H9 (cell line): Measurements from ENCODE around the gene NXPH4. TPM values are rescaled to one million over a fixed set of nuclear protein-coding genes. Genes with fewer than 3 reads are reported as not detected.

Experiments used
- DNase-seq: peaks from one replicate; pipeline ENCODE4 v3.0.0-alpha.2; 2017
- H2AFZ ChIP-seq: one replicate; pipeline ENCODE4 v1.6.1; 2013; ENCODE audit warnings: mild to moderate bottlenecking, low read length, control low read depth, moderate library complexity
- H2AK5ac ChIP-seq: 2 replicates; pipeline ENCODE4 v1.6.1; 2013; ENCODE audit warnings: low read length, control low read depth, mixed read lengths; ENCODE audit not compliant: insufficient read length
- H2BK120ac ChIP-seq: one replicate; pipeline ENCODE4 v1.6.1; 2013; ENCODE audit warnings: low read depth, mild to moderate bottlenecking, low read length, control low read depth, inconsistent platforms; ENCODE audit not compliant: poor library complexity, severe bottlenecking
- H2BK12ac ChIP-seq: 2 replicates; pipeline ENCODE4 v1.6.1; 2013; ENCODE audit warnings: low read length, control low read depth, mixed read lengths, low read depth; ENCODE audit not compliant: insufficient read length
- H2BK15ac ChIP-seq: 2 replicates; pipeline ENCODE4 v1.6.1; 2013; ENCODE audit warnings: low read depth, low read length, control low read depth
- H2BK20ac ChIP-seq: one replicate; pipeline ENCODE4 v1.6.1; 2013; ENCODE audit warnings: low read depth, mild to moderate bottlenecking, low read length, control low read depth, inconsistent platforms; ENCODE audit not compliant: poor library complexity, severe bottlenecking
- H2BK5ac ChIP-seq: 2 replicates; pipeline ENCODE4 v1.6.1; 2013; ENCODE audit warnings: low read length, control low read depth, mixed read lengths; ENCODE audit not compliant: insufficient read length
- H3K14ac ChIP-seq: 2 replicates; pipeline ENCODE4 v1.6.1; 2013; ENCODE audit warnings: low read length, control low read depth; ENCODE audit not compliant: insufficient read depth
- H3K18ac ChIP-seq: 2 replicates; pipeline ENCODE4 v1.6.1; 2013; ENCODE audit warnings: low read depth, mild to moderate bottlenecking, mixed read lengths, low read length, control low read depth; ENCODE audit not compliant: insufficient read length
- H3K23ac ChIP-seq: 2 replicates; pipeline ENCODE4 v1.6.1; 2013; ENCODE audit warnings: low read length, control low read depth, mixed read lengths, low read depth; ENCODE audit not compliant: insufficient read length
- H3K23me2 ChIP-seq: 2 replicates; pipeline ENCODE4 v1.6.1; 2013; ENCODE audit warnings: low read depth, mild to moderate bottlenecking, mixed read lengths, low read length, control low read depth; ENCODE audit not compliant: insufficient read length, poor library complexity, severe bottlenecking
- H3K27ac ChIP-seq: 2 replicates; pipeline ENCODE4 v1.5.1; 2013; ENCODE audit warnings: low read length, control low read depth, mixed read lengths, low read depth; ENCODE audit not compliant: insufficient read length
- H3K27me3 ChIP-seq: 2 replicates; pipeline ENCODE4 v1.6.1; 2013; ENCODE audit warnings: low read length, control low read depth, inconsistent platforms; ENCODE audit not compliant: insufficient read depth
- H3K4ac ChIP-seq: 2 replicates; pipeline ENCODE4 v1.6.1; 2013; ENCODE audit warnings: low read depth, mild to moderate bottlenecking, control low read depth, inconsistent platforms, low read length, moderate library complexity
- H3K4me1 ChIP-seq: 2 replicates; pipeline ENCODE4 v1.6.1; 2013; ENCODE audit warnings: low read length, control low read depth, inconsistent platforms; ENCODE audit not compliant: insufficient read depth
- H3K4me2 ChIP-seq: 2 replicates; pipeline ENCODE4 v1.6.1; 2013; ENCODE audit warnings: low read length, control low read depth, mixed read lengths; ENCODE audit not compliant: insufficient read length, insufficient read depth
- H3K56ac ChIP-seq: 2 replicates; pipeline ENCODE4 v1.6.1; 2013; ENCODE audit warnings: low read depth, mild to moderate bottlenecking, mixed read lengths, low read length, control low read depth; ENCODE audit not compliant: insufficient read length
- H3K79me1 ChIP-seq: 2 replicates; pipeline ENCODE4 v1.6.1; 2013; ENCODE audit warnings: low read depth, mild to moderate bottlenecking, moderate library complexity, low read length, control low read depth, inconsistent platforms; ENCODE audit not compliant: insufficient read depth, poor library complexity, severe bottlenecking
- H3K79me2 ChIP-seq: 2 replicates; pipeline ENCODE4 v1.6.1; 2013; ENCODE audit warnings: low read length, control low read depth, inconsistent platforms; ENCODE audit not compliant: insufficient read depth
- H3K9ac ChIP-seq: 2 replicates; pipeline ENCODE4 v1.6.1; 2013; ENCODE audit warnings: low read length, control low read depth, mixed read lengths; ENCODE audit not compliant: insufficient read length; ENCODE audit errors: extremely low read depth
- H3K9me3 ChIP-seq: one replicate; pipeline ENCODE4 v1.6.1; 2013; ENCODE audit warnings: low read depth, low read length, inconsistent platforms; ENCODE audit not compliant: control insufficient read depth
- H3T11ph ChIP-seq: one replicate; pipeline ENCODE4 v1.6.1; 2013; ENCODE audit warnings: mild to moderate bottlenecking, low read length, control low read depth, inconsistent platforms
- H4K20me1 ChIP-seq: one replicate; pipeline ENCODE4 v1.6.1; 2013; ENCODE audit not compliant: control insufficient read depth, insufficient read length, insufficient read depth
- H4K5ac ChIP-seq: 2 replicates; pipeline ENCODE4 v1.6.1; 2013; ENCODE audit warnings: low read depth, mild to moderate bottlenecking, mixed read lengths, low read length, control low read depth; ENCODE audit not compliant: insufficient read length
- H4K8ac ChIP-seq: replicated peaks from 2 replicates; pipeline ENCODE4 v1.6.1; 2013; ENCODE audit warnings: low read length, control low read depth, mixed read lengths, low read depth; ENCODE audit not compliant: insufficient read length
- H4K91ac ChIP-seq: 2 replicates; pipeline ENCODE4 v1.6.1; 2013; ENCODE audit warnings: low read depth, mild to moderate bottlenecking, moderate library complexity, mixed read lengths, low read length, control low read depth; ENCODE audit not compliant: insufficient read length
- H3K27ac Mint-ChIP-seq, 3 experiments: 2 replicates in 2 of 3; 3 replicates in 1 of 3; pipeline ENCODE4 v1.8.0; 2020 to 2021; ENCODE audit warnings: mixed read lengths in 3 of 3, mild to moderate bottlenecking in 1 of 3, moderate library complexity in 1 of 3
- H3K27me3 Mint-ChIP-seq: 2 replicates; pipeline ENCODE4 v1.8.0; 2021; ENCODE audit warnings: low read depth, mild to moderate bottlenecking, moderate library complexity, mixed read lengths
- H3K36me3 Mint-ChIP-seq, 3 experiments: 2 replicates in 2 of 3; 3 replicates in 1 of 3; pipeline ENCODE4 v1.8.0; 2020 to 2021; ENCODE audit warnings: low read depth in 3 of 3, mixed read lengths in 3 of 3; ENCODE audit not compliant: insufficient read depth in 1 of 3
- H3K4me1 Mint-ChIP-seq, 2 experiments: 2 replicates each; pipeline ENCODE4 v1.8.0; 2020; ENCODE audit warnings: mixed read lengths in 2 of 2
- H3K4me3 Mint-ChIP-seq, 2 experiments: 2 replicates in 1 of 2; 3 replicates in 1 of 2; pipeline ENCODE4 v1.8.0; 2020 to 2021; ENCODE audit warnings: mild to moderate bottlenecking in 2 of 2, mixed read lengths in 2 of 2, moderate library complexity in 1 of 2
- H3K9me3 Mint-ChIP-seq, 2 experiments: 2 replicates in 1 of 2; 3 replicates in 1 of 2; pipeline ENCODE4 v1.8.0; 2020; ENCODE audit warnings: mild to moderate bottlenecking in 2 of 2, mixed read lengths in 2 of 2, moderate library complexity in 1 of 2
- WGBS: extraction: QIAGEN DNeasy Blood & Tissue Kit; methylation state at CpG from one replicate; pipeline ENCODE4 v1.1.7; 2013; ENCODE audit warnings: missing lambda C conversion rate, low lambda C conversion rate, mixed read lengths; ENCODE audit not compliant: insufficient read length; ENCODE audit errors: extremely low coverage; 5-methylcytosine and 5-hydroxymethylcytosine counted together
- total RNA-seq: library from RNA; stranded (reverse); gene quantifications from 2 replicates; pipeline ENCODE4 v1.2.1, GENCODE V29; 2021
- TF ChIP-seq, protein P1 (sequence below): fragments of 200-600 bp; sonication (generic); conservative IDR thresholded peaks from 3 replicates; pipeline ENCODE4 v1.8.0; 2021; ENCODE audit warnings: antibody characterized with exemption, mild to moderate bottlenecking

The NXPH4 gene
- total RNA-seq, 1 experiment from 2014 or later = 2.1 TPM

DNA sequence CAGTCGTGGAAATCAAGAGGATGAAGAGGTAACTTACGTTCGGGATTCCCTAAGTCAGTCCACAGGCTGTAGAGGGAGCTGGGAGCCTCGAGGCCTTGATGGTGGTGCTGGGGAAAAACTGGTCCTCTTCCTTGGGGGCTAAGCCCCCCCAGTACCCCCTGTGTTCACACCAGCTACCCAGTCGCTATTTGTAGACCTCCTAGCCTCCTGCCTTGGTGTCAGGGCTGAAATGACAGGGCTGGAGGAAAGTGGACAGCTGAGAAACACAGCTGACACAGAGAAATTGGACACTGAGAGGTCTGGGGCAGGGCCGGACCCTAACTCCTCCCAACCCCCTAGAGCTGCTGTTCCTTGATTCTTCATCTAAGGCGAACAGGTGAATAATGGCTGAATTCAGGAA is 34.4 kb downstream of the NXPH4 start, which contains the start of gene STAC3:
STAC3 (minus strand) TSS at position 232 of the 400 bp plus-strand sequence. CDS start 1,551 bp downstream, outside the sequence.
- DNase-seq = peak; percentile 34
- TF ChIP-seq, protein P1, sequence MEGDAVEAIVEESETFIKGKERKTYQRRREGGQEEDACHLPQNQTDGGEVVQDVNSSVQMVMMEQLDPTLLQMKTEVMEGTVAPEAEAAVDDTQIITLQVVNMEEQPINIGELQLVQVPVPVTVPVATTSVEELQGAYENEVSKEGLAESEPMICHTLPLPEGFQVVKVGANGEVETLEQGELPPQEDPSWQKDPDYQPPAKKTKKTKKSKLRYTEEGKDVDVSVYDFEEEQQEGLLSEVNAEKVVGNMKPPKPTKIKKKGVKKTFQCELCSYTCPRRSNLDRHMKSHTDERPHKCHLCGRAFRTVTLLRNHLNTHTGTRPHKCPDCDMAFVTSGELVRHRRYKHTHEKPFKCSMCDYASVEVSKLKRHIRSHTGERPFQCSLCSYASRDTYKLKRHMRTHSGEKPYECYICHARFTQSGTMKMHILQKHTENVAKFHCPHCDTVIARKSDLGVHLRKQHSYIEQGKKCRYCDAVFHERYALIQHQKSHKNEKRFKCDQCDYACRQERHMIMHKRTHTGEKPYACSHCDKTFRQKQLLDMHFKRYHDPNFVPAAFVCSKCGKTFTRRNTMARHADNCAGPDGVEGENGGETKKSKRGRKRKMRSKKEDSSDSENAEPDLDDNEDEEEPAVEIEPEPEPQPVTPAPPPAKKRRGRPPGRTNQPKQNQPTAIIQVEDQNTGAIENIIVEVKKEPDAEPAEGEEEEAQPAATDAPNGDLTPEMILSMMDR = no peak
- Histone ChIP-seq H3K9ac (no peak within 1 kb of the TSS), H2BK120ac (no peak within 1 kb of the TSS), H2BK5ac (no peak within 1 kb of the TSS), H3T11ph (no peak within 1 kb of the TSS), H3K27ac (no peak within 1 kb of the TSS), H3K27me3 (no peaks in the 10 kb centered on the region), H2BK12ac (no peak within 1 kb of the TSS), H3K56ac (no peak within 1 kb of the TSS), H3K14ac (no peak within 1 kb of the TSS), H3K9me3 (no peaks in the 10 kb centered on the region), H3K4me1 (peaks cover 7% of the 10 kb centered on the region), H3K23ac (no peak within 1 kb of the TSS), H2BK20ac (no peak within 1 kb of the TSS), H3K4ac (no peak within 1 kb of the TSS), H3K23me2 (no peaks in the 10 kb centered on the region), H2BK15ac (no peak within 1 kb of the TSS), H2AFZ (no peak within 1 kb of the TSS), H4K5ac (no peak within 1 kb of the TSS), H4K91ac (no peak within 1 kb of the TSS), H3K79me2 (no peaks in the 10 kb centered on the region), H4K8ac (no peak within 1 kb of the TSS), H3K18ac (no peak within 1 kb of the TSS), H3K79me1 (no peaks in the 10 kb centered on the region), H3K4me2 (no peak within 1 kb of the TSS), H4K20me1 (no peaks in the 10 kb centered on the region), H2AK5ac (no peak within 1 kb of the TSS)
- Mint-ChIP-seq H3K9me3 (no peaks in the 10 kb centered on the region), H3K27me3 (peaks cover 2% of the 10 kb centered on the region; the same call in 1 of the 2 replicates), H3K4me3 (no peak within 1 kb of the TSS), H3K27ac (peak within 1 kb of the TSS in 1 of 3 experiments; percentile 12; a peak in 2 of 7 replicates), H3K4me1 (peaks cover 26 to 37% of the 10 kb centered on the region in 2 experiments), H3K36me3 (peaks cover 0 to 9% (median 3%) of the 10 kb centered on the region in 3 experiments; a peak in 3 of 7 replicates)
- WGBS = no CpG with 5 or more reads among the region's 7 CpGs
